Epithelial cell of esophagus (primary cell): ENCODE data around the gene APELA.
"Not testable (repeated sequence)": the region's sequence is repeated elsewhere in the genome, so short reads cannot be mapped to it uniquely, and the experiment has no call there.

ENCODE experiments used
- DNase-seq: peaks from one replicate; pipeline ENCODE4 v3.0.0; 2010; ENCODE audit warnings: low read depth
- H3K4me3 ChIP-seq: 2 replicates; pipeline ENCODE4 v1.5.1; 2011; ENCODE audit warnings: mild to moderate bottlenecking, low read length, control low read depth
- CTCF ChIP-seq: IDR thresholded peaks from 2 replicates; pipeline ENCODE4 v1.5.1; 2011; ENCODE audit warnings: low read depth, mild to moderate bottlenecking, low read length, control low read depth, inconsistent platforms; ENCODE audit not compliant: insufficient read depth; ENCODE audit errors: missing control alignments

APELA gene

GRCh38 chr4:164935363-164935762, 58.4 kb downstream of the APELA start:
- TF ChIP-seq CTCF: no peak
- H3K4me3 ChIP-seq: no peak overlapping the region
- no peak for DNase-seq

- DNase-seq: not testable (repeated sequence)
Observed at GRCh38 chr4:164935865-164936606, 59.1 kb downstream of the APELA start.

GRCh38 chr4:164937576-164938270, 60.7 kb downstream of the APELA start:
- peak; percentile 14 for TF ChIP-seq CTCF
- H3K4me3 ChIP-seq: no peak overlapping the region
- peak; percentile 34 for DNase-seq

More at GRCh38 chr4:164935865-164936606, 59.1 kb downstream of the APELA start:
- not testable (repeated sequence) for H3K4me3 ChIP-seq

GRCh38 chr4:164943192-164943591, 66.2 kb downstream of the APELA start:
- peak; percentile 70 for DNase-seq

GRCh38 chr4:164945146-164945545, 68.2 kb downstream of the APELA start:
- H3K4me3 ChIP-seq: no peak overlapping the region
- no peak for DNase-seq
- no peak for TF ChIP-seq CTCF

More at GRCh38 chr4:164943192-164943591, 66.2 kb downstream of the APELA start:
- H3K4me3 ChIP-seq: no peak overlapping the region
- no peak for TF ChIP-seq CTCF

- H3K4me3 ChIP-seq: no peak overlapping the region
- no peak for TF ChIP-seq CTCF
- no peak for DNase-seq
Observed at GRCh38 chr4:164946810-164947209, 69.8 kb downstream of the APELA start.
